DND-41 (cell line): ENCODE results near the gene SLC2A8.

Experiments
- EZH2 ChIP-seq: IDR thresholded peaks from 3 replicates; pipeline ENCODE4 v1.6.1; 2012; ENCODE audit warnings: borderline replicate concordance, low read depth, mild to moderate bottlenecking, moderate library complexity, low read length, inconsistent platforms; ENCODE audit not compliant: severe bottlenecking
- TF ChIP-seq, protein P1 (sequence below): IDR thresholded peaks from 2 replicates; pipeline ENCODE4 v1.5.1; 2012; ENCODE audit warnings: borderline replicate concordance, low read length, moderate library complexity, mild to moderate bottlenecking; ENCODE audit not compliant: poor library complexity, severe bottlenecking; ENCODE audit errors: extremely low read depth

DNA sequence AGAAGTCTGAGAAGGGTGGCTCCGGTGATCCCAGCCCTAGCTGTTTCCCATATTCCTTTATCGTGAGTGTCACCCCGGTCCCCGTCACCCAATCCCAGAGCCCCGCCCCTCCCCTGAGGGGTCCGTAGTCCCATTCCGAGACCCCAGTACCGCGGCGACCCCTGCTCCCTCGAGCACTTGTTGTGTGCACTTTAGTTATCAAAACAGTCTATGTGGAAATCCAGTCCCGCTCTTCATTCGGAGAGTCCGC lies 54.6 kb downstream of the SLC2A8 start:
- TF ChIP-seq, protein P1, sequence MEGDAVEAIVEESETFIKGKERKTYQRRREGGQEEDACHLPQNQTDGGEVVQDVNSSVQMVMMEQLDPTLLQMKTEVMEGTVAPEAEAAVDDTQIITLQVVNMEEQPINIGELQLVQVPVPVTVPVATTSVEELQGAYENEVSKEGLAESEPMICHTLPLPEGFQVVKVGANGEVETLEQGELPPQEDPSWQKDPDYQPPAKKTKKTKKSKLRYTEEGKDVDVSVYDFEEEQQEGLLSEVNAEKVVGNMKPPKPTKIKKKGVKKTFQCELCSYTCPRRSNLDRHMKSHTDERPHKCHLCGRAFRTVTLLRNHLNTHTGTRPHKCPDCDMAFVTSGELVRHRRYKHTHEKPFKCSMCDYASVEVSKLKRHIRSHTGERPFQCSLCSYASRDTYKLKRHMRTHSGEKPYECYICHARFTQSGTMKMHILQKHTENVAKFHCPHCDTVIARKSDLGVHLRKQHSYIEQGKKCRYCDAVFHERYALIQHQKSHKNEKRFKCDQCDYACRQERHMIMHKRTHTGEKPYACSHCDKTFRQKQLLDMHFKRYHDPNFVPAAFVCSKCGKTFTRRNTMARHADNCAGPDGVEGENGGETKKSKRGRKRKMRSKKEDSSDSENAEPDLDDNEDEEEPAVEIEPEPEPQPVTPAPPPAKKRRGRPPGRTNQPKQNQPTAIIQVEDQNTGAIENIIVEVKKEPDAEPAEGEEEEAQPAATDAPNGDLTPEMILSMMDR, result no peak
- TF ChIP-seq EZH2, result no peak
